ENCODE results near the gene SH3RF3.

SH3RF3 gene

GRCh38 chr2:109340381-109340780 is 211.4 kb downstream of the SH3RF3 start:
- DNase-seq = no peak

- DNase-seq = no peak
These were observed 212.6 kb downstream of the SH3RF3 start for GRCh38 chr2:109341355-109342255.

- no peak for DNase-seq
These were observed 213.3 kb downstream of the SH3RF3 start for GRCh38 chr2:109342256-109342850.

GRCh38 chr2:109342930-109343329 is 213.9 kb downstream of the SH3RF3 start:
- no peak for DNase-seq

GRCh38 chr2:109343460-109343859 is 214.5 kb downstream of the SH3RF3 start:
- no peak for DNase-seq

- DNase-seq = no peak
These were observed 215.3 kb downstream of the SH3RF3 start for GRCh38 chr2:109344270-109344805.

GRCh38 chr2:109345091-109345490 is 216.1 kb downstream of the SH3RF3 start:
- no peak for DNase-seq

- no peak for DNase-seq
These were observed 216.9 kb downstream of the SH3RF3 start for GRCh38 chr2:109345653-109346480.

- no peak for DNase-seq
These were observed 217.7 kb downstream of the SH3RF3 start for GRCh38 chr2:109346601-109347228.

- DNase-seq = no peak
These were observed 218.6 kb downstream of the SH3RF3 start for GRCh38 chr2:109347626-109348025.

- no peak for DNase-seq
These were observed 219.2 kb downstream of the SH3RF3 start for GRCh38 chr2:109348190-109348589.

- DNase-seq = no peak
These were observed 219.9 kb downstream of the SH3RF3 start for GRCh38 chr2:109348671-109349502.

GRCh38 chr2:109349503-109350465 is 220.8 kb downstream of the SH3RF3 start:
- no peak for DNase-seq

- no peak for DNase-seq
These were observed 221.5 kb downstream of the SH3RF3 start for GRCh38 chr2:109350526-109350925.

GRCh38 chr2:109351164-109351756 is 222.3 kb downstream of the SH3RF3 start:
- DNase-seq = peak; percentile 70

- no peak for DNase-seq
These were observed 223.3 kb downstream of the SH3RF3 start for GRCh38 chr2:109352056-109352897.

- no peak for DNase-seq
These were observed 224.1 kb downstream of the SH3RF3 start for GRCh38 chr2:109352898-109353689.
